MM.1S (cell line): ENCODE data around the gene CLGN.

Experiments
- DNase-seq: peaks from one replicate; pipeline ENCODE4 v3.0.0-alpha.2; 2015
- H2AFZ ChIP-seq: fragments of 300-600 bp; sonication (generic); 2 replicates; pipeline ENCODE4 v1.6.0; 2016; ENCODE audit warnings: antibody characterized with exemption, low read length
- H3F3A ChIP-seq: fragments of 300-600 bp; sonication (generic); 2 replicates; pipeline ENCODE4 v1.6.1; 2016; ENCODE audit warnings: mild to moderate bottlenecking, antibody characterized with exemption, low read length, moderate library complexity, mixed read lengths; ENCODE audit not compliant: insufficient read depth
- H3K27ac ChIP-seq: fragments of 300-600 bp; sonication (generic); 2 replicates; pipeline ENCODE4 v1.5.1; 2016; ENCODE audit warnings: mild to moderate bottlenecking, low read length
- H3K27me3 ChIP-seq: fragments of 300-600 bp; sonication (generic); replicated peaks from 2 replicates; pipeline ENCODE4 v1.6.0; 2016; ENCODE audit warnings: low read length; ENCODE audit not compliant: insufficient read depth
- H3K36me3 ChIP-seq: fragments of 300-600 bp; sonication (generic); replicated peaks from 2 replicates; pipeline ENCODE4 v1.6.1; 2016; ENCODE audit warnings: mild to moderate bottlenecking, low read length, mixed read lengths; ENCODE audit not compliant: insufficient read depth
- H3K4me1 ChIP-seq: fragments of 300-600 bp; sonication (generic); 2 replicates; pipeline ENCODE4 v1.6.1; 2016; ENCODE audit warnings: low read length, mixed read lengths
- H3K4me2 ChIP-seq: fragments of 300-600 bp; sonication (generic); 2 replicates; pipeline ENCODE4 v1.6.0; 2016; ENCODE audit warnings: low read depth, low read length
- H3K4me3 ChIP-seq: fragments of 300-600 bp; sonication (generic); 2 replicates; pipeline ENCODE4 v1.5.1; 2016; ENCODE audit warnings: low read length, mixed read lengths
- H3K79me2 ChIP-seq: fragments of 300-600 bp; sonication (generic); 2 replicates; pipeline ENCODE4 v1.6.1; 2016; ENCODE audit warnings: mixed run types, low read length, mixed read lengths
- H3K9ac ChIP-seq: fragments of 300-600 bp; sonication (generic); 2 replicates; pipeline ENCODE4 v1.6.1; 2016; ENCODE audit warnings: low read length, mixed read lengths
- H3K9me2 ChIP-seq: fragments of 300-600 bp; sonication (generic); replicated peaks from 2 replicates; pipeline ENCODE4 v1.6.1; 2016; ENCODE audit warnings: mild to moderate bottlenecking, low read length, mixed read lengths; ENCODE audit not compliant: insufficient read depth
- H3K9me3 ChIP-seq: fragments of 300-600 bp; sonication (generic); replicated peaks from 2 replicates; pipeline ENCODE4 v1.6.1; 2016; ENCODE audit warnings: mild to moderate bottlenecking, low read length, mixed read lengths; ENCODE audit not compliant: insufficient read depth
- H4K20me1 ChIP-seq: fragments of 300-600 bp; sonication (generic); 2 replicates; pipeline ENCODE4 v1.6.1; 2016; ENCODE audit warnings: mild to moderate bottlenecking, low read length, moderate library complexity, mixed read lengths; ENCODE audit not compliant: insufficient read depth
- EZH2 ChIP-seq: fragments of 300-600 bp; sonication (generic); optimal IDR thresholded peaks from 2 replicates; pipeline ENCODE3; 2017; ENCODE audit warnings: low read depth, mild to moderate bottlenecking, antibody characterized with exemption, low read length, mixed read lengths
- EZH2phosphoT487 ChIP-seq: fragments of 300-600 bp; sonication (generic); IDR thresholded peaks from 2 replicates; pipeline ENCODE4 v1.6.1; 2018; ENCODE audit warnings: antibody characterized with exemption, low read length
- TF ChIP-seq, protein P1 (sequence below): fragments of 300-600 bp; sonication (generic); IDR thresholded peaks from 2 replicates; pipeline ENCODE4 v1.5.1; 2016; ENCODE audit warnings: antibody characterized with exemption, low read length, mixed read lengths

CLGN gene, protein sequence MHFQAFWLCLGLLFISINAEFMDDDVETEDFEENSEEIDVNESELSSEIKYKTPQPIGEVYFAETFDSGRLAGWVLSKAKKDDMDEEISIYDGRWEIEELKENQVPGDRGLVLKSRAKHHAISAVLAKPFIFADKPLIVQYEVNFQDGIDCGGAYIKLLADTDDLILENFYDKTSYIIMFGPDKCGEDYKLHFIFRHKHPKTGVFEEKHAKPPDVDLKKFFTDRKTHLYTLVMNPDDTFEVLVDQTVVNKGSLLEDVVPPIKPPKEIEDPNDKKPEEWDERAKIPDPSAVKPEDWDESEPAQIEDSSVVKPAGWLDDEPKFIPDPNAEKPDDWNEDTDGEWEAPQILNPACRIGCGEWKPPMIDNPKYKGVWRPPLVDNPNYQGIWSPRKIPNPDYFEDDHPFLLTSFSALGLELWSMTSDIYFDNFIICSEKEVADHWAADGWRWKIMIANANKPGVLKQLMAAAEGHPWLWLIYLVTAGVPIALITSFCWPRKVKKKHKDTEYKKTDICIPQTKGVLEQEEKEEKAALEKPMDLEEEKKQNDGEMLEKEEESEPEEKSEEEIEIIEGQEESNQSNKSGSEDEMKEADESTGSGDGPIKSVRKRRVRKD

DNA sequence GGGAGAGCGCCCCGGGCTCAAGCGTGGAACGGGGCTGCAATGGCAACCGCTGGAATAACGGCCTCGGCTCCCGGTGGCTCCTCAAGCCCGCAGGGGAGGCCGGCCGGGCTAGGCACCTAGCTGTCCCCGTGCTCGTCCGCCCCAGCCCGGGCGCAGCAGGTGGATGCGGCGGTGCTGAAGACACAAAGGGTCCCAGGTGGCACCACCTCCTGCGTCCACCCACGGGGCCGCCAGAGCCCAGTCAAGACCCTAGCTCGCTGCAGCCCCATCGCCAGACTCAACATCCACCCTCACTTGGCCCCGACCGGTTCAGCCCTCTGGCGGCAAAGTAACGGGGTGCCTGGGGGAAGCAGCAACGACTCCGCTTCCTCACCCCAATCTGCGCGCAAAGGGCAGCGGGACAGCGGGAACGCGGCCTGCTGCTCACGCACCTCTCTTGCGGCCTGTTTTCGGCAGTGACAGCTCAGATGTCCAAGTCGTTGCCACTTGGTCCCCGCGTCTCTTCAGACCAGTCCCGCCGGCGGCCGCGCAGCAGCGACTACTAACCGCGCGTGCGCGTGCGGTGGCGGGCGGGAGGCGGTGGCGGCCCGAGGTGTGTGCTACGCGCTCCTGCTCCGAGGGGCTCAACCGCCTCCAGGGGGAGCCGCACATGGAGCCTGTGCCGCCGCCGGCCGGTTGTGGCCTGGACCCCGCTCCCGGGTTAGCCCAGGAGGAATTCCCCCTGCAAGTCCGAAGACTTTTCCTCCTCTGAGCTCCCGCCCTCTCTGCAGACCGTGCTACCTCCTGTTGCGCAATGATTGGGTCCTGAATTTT is at the start of gene CLGN:
CLGN (minus strand) TSS at position 543 of the 813 bp plus-strand sequence. CDS start 14,570 bp downstream, outside the sequence.
- peak within 1 kb of the TSS; percentile 95 for H3K4me2 ChIP-seq
- H3K27ac ChIP-seq = peak within 1 kb of the TSS; percentile 35; the same call in 1 of the 2 replicates
- no peaks in the 10 kb centered on the region for H3K79me2 ChIP-seq
- H3K4me1 ChIP-seq = no peaks in the 10 kb centered on the region
- H3K4me3 ChIP-seq = peak within 1 kb of the TSS; percentile 85
- no peaks in the 10 kb centered on the region for H3K36me3 ChIP-seq
- H3K9me2 ChIP-seq = no peaks in the 10 kb centered on the region
- peak within 1 kb of the TSS; percentile 94 for H2AFZ ChIP-seq
- peak within 1 kb of the TSS; percentile 50; the same call in 1 of the 2 replicates for H3K9ac ChIP-seq
- peaks cover 17% of the 10 kb centered on the region for H3F3A ChIP-seq
- no peaks in the 10 kb centered on the region for H3K27me3 ChIP-seq
- no peaks in the 10 kb centered on the region for H3K9me3 ChIP-seq
- peak; percentile 84 for DNase-seq
- TF ChIP-seq, protein P1, sequence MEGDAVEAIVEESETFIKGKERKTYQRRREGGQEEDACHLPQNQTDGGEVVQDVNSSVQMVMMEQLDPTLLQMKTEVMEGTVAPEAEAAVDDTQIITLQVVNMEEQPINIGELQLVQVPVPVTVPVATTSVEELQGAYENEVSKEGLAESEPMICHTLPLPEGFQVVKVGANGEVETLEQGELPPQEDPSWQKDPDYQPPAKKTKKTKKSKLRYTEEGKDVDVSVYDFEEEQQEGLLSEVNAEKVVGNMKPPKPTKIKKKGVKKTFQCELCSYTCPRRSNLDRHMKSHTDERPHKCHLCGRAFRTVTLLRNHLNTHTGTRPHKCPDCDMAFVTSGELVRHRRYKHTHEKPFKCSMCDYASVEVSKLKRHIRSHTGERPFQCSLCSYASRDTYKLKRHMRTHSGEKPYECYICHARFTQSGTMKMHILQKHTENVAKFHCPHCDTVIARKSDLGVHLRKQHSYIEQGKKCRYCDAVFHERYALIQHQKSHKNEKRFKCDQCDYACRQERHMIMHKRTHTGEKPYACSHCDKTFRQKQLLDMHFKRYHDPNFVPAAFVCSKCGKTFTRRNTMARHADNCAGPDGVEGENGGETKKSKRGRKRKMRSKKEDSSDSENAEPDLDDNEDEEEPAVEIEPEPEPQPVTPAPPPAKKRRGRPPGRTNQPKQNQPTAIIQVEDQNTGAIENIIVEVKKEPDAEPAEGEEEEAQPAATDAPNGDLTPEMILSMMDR = peak; percentile 43
- TF ChIP-seq EZH2phosphoT487 = no peak
- H4K20me1 ChIP-seq = no peaks in the 10 kb centered on the region

DNA sequence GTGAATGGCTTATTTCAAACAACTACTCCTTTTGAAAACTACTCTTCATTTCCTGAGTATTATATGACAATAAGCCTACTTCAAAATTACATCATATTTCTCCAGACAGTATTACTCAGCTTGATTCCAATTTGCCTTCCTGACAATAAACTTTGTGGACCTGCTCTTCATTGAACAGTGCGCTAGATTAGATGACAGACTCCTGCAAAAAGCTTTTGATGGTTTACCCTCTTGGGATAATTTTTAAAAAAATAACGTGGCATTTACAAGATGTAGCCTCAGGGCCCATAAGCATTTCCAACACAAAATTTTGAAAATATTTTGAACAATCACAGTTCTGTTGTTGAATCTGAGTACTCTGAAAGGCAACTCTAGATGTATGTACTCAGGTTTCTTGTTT is 44.7 kb upstream of the CLGN start:
- TF ChIP-seq EZH2 = no peak
- no peak for TF ChIP-seq EZH2phosphoT487
- TF ChIP-seq, protein P1 = no peak
- Histone ChIP-seq H3K27ac (no peak overlapping the region), H3K9me2 (no peaks in the 10 kb centered on the region), H3K9ac (no peak overlapping the region), H3K79me2 (no peaks in the 10 kb centered on the region), H3K4me2 (no peak overlapping the region), H4K20me1 (no peaks in the 10 kb centered on the region), H3K4me1 (no peaks in the 10 kb centered on the region), H3K27me3 (no peaks in the 10 kb centered on the region), H2AFZ (no peak overlapping the region), H3F3A (no peaks in the 10 kb centered on the region), H3K36me3 (no peaks in the 10 kb centered on the region), H3K9me3 (no peaks in the 10 kb centered on the region), H3K4me3 (no peak overlapping the region)
- DNase-seq = no peak

DNA sequence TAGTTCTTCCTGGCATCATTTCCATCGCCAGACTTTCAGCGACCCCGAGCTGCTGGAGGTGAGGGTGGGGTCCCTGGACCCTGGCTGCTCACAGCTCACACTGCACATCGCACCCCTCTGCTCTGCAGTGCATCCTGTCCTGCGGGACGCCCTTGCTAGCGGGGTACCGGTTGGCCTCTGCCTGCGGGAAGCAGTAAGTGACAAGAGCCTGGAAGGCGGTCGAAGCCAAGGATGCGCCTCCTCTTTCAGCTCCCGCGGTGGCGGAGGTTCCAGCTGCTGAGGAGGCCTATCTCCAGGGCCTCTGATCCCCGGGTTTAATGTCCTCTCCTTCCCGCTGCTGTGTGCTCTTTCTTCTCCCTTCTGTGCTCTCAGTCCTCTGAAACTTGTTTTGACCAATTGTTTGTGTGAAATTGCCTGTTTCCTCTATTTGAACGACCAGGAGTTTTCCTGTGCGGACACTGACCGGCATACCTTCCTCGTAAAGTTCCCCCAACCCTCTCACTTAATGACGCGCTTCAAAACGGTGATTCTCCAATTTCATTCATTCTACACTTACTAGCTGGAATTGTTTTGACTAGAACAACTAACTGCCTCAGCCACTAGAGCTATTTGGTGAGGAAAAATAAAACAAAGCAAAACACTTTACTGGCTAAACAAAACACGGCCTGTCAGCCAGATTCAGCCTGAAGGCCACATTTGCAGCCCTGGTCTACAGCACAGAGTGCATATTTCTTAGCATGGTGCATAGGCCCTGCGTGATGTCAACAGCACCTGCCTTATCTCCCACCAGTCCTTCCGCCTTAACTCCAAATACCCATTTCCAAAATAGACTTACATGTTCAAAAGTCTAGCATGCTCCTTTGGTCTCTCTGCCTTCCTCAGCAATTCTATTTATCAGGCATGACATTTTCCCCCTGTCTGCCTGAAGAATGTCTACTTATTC is 42.6 kb upstream of the CLGN start:
- H3K4me2 ChIP-seq = no peak overlapping the region
- H3K9me2 ChIP-seq = no peaks in the 10 kb centered on the region
- no peak overlapping the region for H2AFZ ChIP-seq
- no peaks in the 10 kb centered on the region for H3K36me3 ChIP-seq
- H4K20me1 ChIP-seq = no peaks in the 10 kb centered on the region
- H3K27me3 ChIP-seq = no peaks in the 10 kb centered on the region
- TF ChIP-seq EZH2phosphoT487 (no peak), EZH2 (no peak)
- TF ChIP-seq, protein P1 = no peak
- H3K9me3 ChIP-seq = no peaks in the 10 kb centered on the region
- no peak overlapping the region for H3K27ac ChIP-seq
- DNase-seq = no peak
- no peaks in the 10 kb centered on the region for H3K4me1 ChIP-seq
- no peaks in the 10 kb centered on the region for H3K79me2 ChIP-seq
- H3F3A ChIP-seq = no peaks in the 10 kb centered on the region
- H3K9ac ChIP-seq = no peak overlapping the region
- H3K4me3 ChIP-seq = no peak overlapping the region
